SJCRH30 (cell line): ENCODE data around the gene TMEM245. TPM values are rescaled to one million over a fixed set of nuclear protein-coding genes. Genes with fewer than 3 reads are reported as not detected.
A peak's percentile ranks its signal among the peaks of the same experiment; 100 is the strongest.

Experiments used
- DNase-seq, 2 experiments: peaks; one replicate each; pipeline ENCODE4 v3.0.0-alpha.2; 2015 to 2020
- H3K27ac ChIP-seq: fragments of 250-450 bp; sonication (Bioruptor Pico); 2 replicates; pipeline ENCODE4 v1.5.1; 2020; ENCODE audit warnings: mild to moderate bottlenecking, moderate library complexity
- H3K27me3 ChIP-seq: fragments of 250-450 bp; sonication (Bioruptor Pico); 2 replicates; pipeline ENCODE4 v1.5.1; 2020; ENCODE audit warnings: mild to moderate bottlenecking, moderate library complexity
- H3K36me3 ChIP-seq: fragments of 250-450 bp; sonication (Bioruptor Pico); 2 replicates; pipeline ENCODE4 v1.5.1; 2020; ENCODE audit warnings: mild to moderate bottlenecking, moderate library complexity
- H3K4me1 ChIP-seq: fragments of 250-450 bp; sonication (Bioruptor Pico); 2 replicates; pipeline ENCODE4 v1.5.1; 2020; ENCODE audit warnings: mild to moderate bottlenecking, moderate library complexity
- H3K4me3 ChIP-seq: fragments of 250-450 bp; sonication (Bioruptor Pico); 2 replicates; pipeline ENCODE4 v1.5.1; 2020; ENCODE audit warnings: mild to moderate bottlenecking, moderate library complexity
- H3K9me3 ChIP-seq: fragments of 250-450 bp; sonication (Bioruptor Pico); replicated peaks from 2 replicates; pipeline ENCODE4 v1.5.1; 2020; ENCODE audit warnings: mild to moderate bottlenecking, moderate library complexity
- total RNA-seq: library from RNA; depleted of rRNA; stranded (reverse); fragments of >200 nt; shearing (Covaris generic); gene quantifications from 2 replicates; pipeline ENCODE4 v1.2.3, GENCODE V29; 2014

TMEM245 gene
- total RNA-seq, 1 experiment from 2014 or later, result 50.7 TPM

GRCh38 chr9:109100543-109101201, 19.1 kb downstream of the TMEM245 start:
- Histone ChIP-seq H3K4me3 (no peak overlapping the region), H3K27me3 (no peaks in the 10 kb centered on the region), H3K27ac (no peak overlapping the region), H3K36me3 (peaks cover 55% of the 10 kb centered on the region), H3K4me1 (peaks cover 19% of the 10 kb centered on the region), H3K9me3 (0 out of 2 replicates have a peak, but pooled peaks cover 4% of the 10 kb centered on the region)
- DNase-seq, result no peak

GRCh38 chr9:109098960-109099308, 20.8 kb downstream of the TMEM245 start:
- H3K27ac ChIP-seq, result no peak overlapping the region
- H3K36me3 ChIP-seq, result peaks cover 52% of the 10 kb centered on the region
- no peak overlapping the region for H3K4me3 ChIP-seq
- H3K9me3 ChIP-seq, result 0 out of 2 replicates have a peak, but pooled peaks cover 4% of the 10 kb centered on the region
- H3K4me1 ChIP-seq, result peaks cover 19% of the 10 kb centered on the region
- no peak for DNase-seq
- no peaks in the 10 kb centered on the region for H3K27me3 ChIP-seq

- peak; percentile 64 to 78 for DNase-seq
- H3K4me1 ChIP-seq, result peaks cover 19% of the 10 kb centered on the region
These were observed 21.4 kb downstream of the TMEM245 start for GRCh38 chr9:109098171-109098959.

GRCh38 chr9:109097146-109097545, 22.6 kb downstream of the TMEM245 start:
- no peak overlapping the region for H3K27ac ChIP-seq
- no peak overlapping the region for H3K4me3 ChIP-seq
- no peak for DNase-seq
- H3K27me3 ChIP-seq, result no peaks in the 10 kb centered on the region
- H3K9me3 ChIP-seq, result no peaks in the 10 kb centered on the region
- H3K36me3 ChIP-seq, result peaks cover 48% of the 10 kb centered on the region
- H3K4me1 ChIP-seq, result peaks cover 19% of the 10 kb centered on the region

More at GRCh38 chr9:109098171-109098959, 21.4 kb downstream of the TMEM245 start:
- Histone ChIP-seq H3K27ac (no peak overlapping the region), H3K36me3 (peaks cover 47% of the 10 kb centered on the region), H3K9me3 (0 out of 2 replicates have a peak, but pooled peaks cover 4% of the 10 kb centered on the region), H3K4me3 (no peak overlapping the region), H3K27me3 (no peaks in the 10 kb centered on the region)

- Histone ChIP-seq H3K9me3 (no peaks in the 10 kb centered on the region), H3K27me3 (no peaks in the 10 kb centered on the region), H3K4me3 (no peak overlapping the region), H3K4me1 (peaks cover 19% of the 10 kb centered on the region), H3K36me3 (peaks cover 46% of the 10 kb centered on the region), H3K27ac (no peak overlapping the region)
- no peak for DNase-seq
These were observed 24.4 kb downstream of the TMEM245 start for GRCh38 chr9:109095321-109095720.

GRCh38 chr9:109094268-109094667, 25.5 kb downstream of the TMEM245 start:
- Histone ChIP-seq H3K27me3 (no peaks in the 10 kb centered on the region), H3K27ac (no peak overlapping the region), H3K4me3 (no peak overlapping the region), H3K36me3 (peaks cover 51% of the 10 kb centered on the region), H3K4me1 (peaks cover 16% of the 10 kb centered on the region), H3K9me3 (no peaks in the 10 kb centered on the region)
- DNase-seq, result no peak

- no peak for DNase-seq
- Histone ChIP-seq H3K9me3 (no peaks in the 10 kb centered on the region), H3K4me1 (no peaks in the 10 kb centered on the region), H3K27ac (no peak overlapping the region), H3K36me3 (peaks cover 63% of the 10 kb centered on the region), H3K4me3 (no peak overlapping the region), H3K27me3 (no peaks in the 10 kb centered on the region)
These were observed 27.2 kb downstream of the TMEM245 start for GRCh38 chr9:109092587-109092986.

GRCh38 chr9:109092051-109092580, 27.6 kb downstream of the TMEM245 start:
- Histone ChIP-seq H3K27ac (no peak overlapping the region), H3K4me1 (no peaks in the 10 kb centered on the region), H3K9me3 (no peaks in the 10 kb centered on the region), H3K27me3 (no peaks in the 10 kb centered on the region), H3K36me3 (peaks cover 66% of the 10 kb centered on the region), H3K4me3 (no peak overlapping the region)
- no peak for DNase-seq

GRCh38 chr9:109088221-109088620, 31.5 kb downstream of the TMEM245 start:
- no peak for DNase-seq
- no peaks in the 10 kb centered on the region for H3K4me1 ChIP-seq
- no peak overlapping the region for H3K27ac ChIP-seq
- peaks cover 79% of the 10 kb centered on the region for H3K36me3 ChIP-seq
- H3K27me3 ChIP-seq, result no peaks in the 10 kb centered on the region
- H3K4me3 ChIP-seq, result no peak overlapping the region
- H3K9me3 ChIP-seq, result no peaks in the 10 kb centered on the region

GRCh38 chr9:109087795-109088194, 32.0 kb downstream of the TMEM245 start:
- H3K4me1 ChIP-seq, result no peaks in the 10 kb centered on the region
- no peak overlapping the region for H3K27ac ChIP-seq
- H3K27me3 ChIP-seq, result no peaks in the 10 kb centered on the region
- H3K4me3 ChIP-seq, result no peak overlapping the region
- H3K36me3 ChIP-seq, result peaks cover 75% of the 10 kb centered on the region
- no peaks in the 10 kb centered on the region for H3K9me3 ChIP-seq
- no peak for DNase-seq

GRCh38 chr9:109086221-109086620, 33.5 kb downstream of the TMEM245 start:
- Histone ChIP-seq H3K4me1 (no peaks in the 10 kb centered on the region), H3K36me3 (peaks cover 71% of the 10 kb centered on the region), H3K4me3 (no peak overlapping the region), H3K27ac (no peak overlapping the region), H3K9me3 (no peaks in the 10 kb centered on the region), H3K27me3 (no peaks in the 10 kb centered on the region)
- DNase-seq, result no peak

- Histone ChIP-seq H3K9me3 (no peaks in the 10 kb centered on the region), H3K27me3 (no peaks in the 10 kb centered on the region), H3K4me1 (no peaks in the 10 kb centered on the region), H3K36me3 (peaks cover 73% of the 10 kb centered on the region), H3K4me3 (no peak overlapping the region), H3K27ac (no peak overlapping the region)
- no peak for DNase-seq
These were observed 34.2 kb downstream of the TMEM245 start for GRCh38 chr9:109085510-109085909.

GRCh38 chr9:109083813-109084405, 35.8 kb downstream of the TMEM245 start:
- no peak overlapping the region for H3K4me3 ChIP-seq
- DNase-seq, result no peak
- H3K36me3 ChIP-seq, result peaks cover 75% of the 10 kb centered on the region
- no peaks in the 10 kb centered on the region for H3K4me1 ChIP-seq
- no peak overlapping the region for H3K27ac ChIP-seq
- no peaks in the 10 kb centered on the region for H3K27me3 ChIP-seq
- H3K9me3 ChIP-seq, result no peaks in the 10 kb centered on the region

- DNase-seq, result no peak
- H3K4me3 ChIP-seq, result no peak overlapping the region
- no peak overlapping the region for H3K27ac ChIP-seq
- H3K27me3 ChIP-seq, result no peaks in the 10 kb centered on the region
- no peaks in the 10 kb centered on the region for H3K9me3 ChIP-seq
- no peaks in the 10 kb centered on the region for H3K4me1 ChIP-seq
- H3K36me3 ChIP-seq, result peaks cover 79% of the 10 kb centered on the region
These were observed 36.6 kb downstream of the TMEM245 start for GRCh38 chr9:109083141-109083540.

GRCh38 chr9:109082091-109082620, 37.6 kb downstream of the TMEM245 start:
- Histone ChIP-seq H3K4me3 (no peak overlapping the region), H3K27ac (no peak overlapping the region), H3K27me3 (no peaks in the 10 kb centered on the region), H3K9me3 (no peaks in the 10 kb centered on the region), H3K4me1 (no peaks in the 10 kb centered on the region), H3K36me3 (peaks cover 71% of the 10 kb centered on the region)
- no peak for DNase-seq
